Stimulated activated naive CD4-positive, alpha-beta T cell (primary cell): ENCODE measurements around the gene S100G.

Experiments
- DNase-seq, 6 experiments: peaks; one replicate each; lab custom pipeline; 2025; lab: John Stamatoyannopoulos, UW

Gene S100G

GRCh38 chrX:16646366-16647138 lies 3.4 kb upstream of the S100G start:
- DNase-seq = no peak

GRCh38 chrX:16651391-16652024 lies 1.6 kb downstream of the S100G start:
- no peak for DNase-seq

GRCh38 chrX:16653424-16653823 lies 3.5 kb downstream of the S100G start:
- no peak for DNase-seq

- DNase-seq = no peak
Observed at GRCh38 chrX:16654093-16654492, 4.1 kb downstream of the S100G start.

- no peak for DNase-seq
Observed at GRCh38 chrX:16658284-16658683, 8.3 kb downstream of the S100G start.

- DNase-seq = no peak
Observed at GRCh38 chrX:16659321-16659720, 9.4 kb downstream of the S100G start.

- DNase-seq = no peak
Observed at GRCh38 chrX:16661495-16661894, 11.5 kb downstream of the S100G start.

- no peak for DNase-seq
Observed at GRCh38 chrX:16662402-16662801, 12.4 kb downstream of the S100G start.

GRCh38 chrX:16664074-16664473 lies 14.1 kb downstream of the S100G start:
- peak in 1 of 6 experiments; percentile 13 for DNase-seq

- DNase-seq = no peak
Observed at GRCh38 chrX:16664626-16665025, 14.7 kb downstream of the S100G start.

GRCh38 chrX:16665089-16665488 lies 15.1 kb downstream of the S100G start:
- DNase-seq = no peak

GRCh38 chrX:16666541-16666940 lies 16.6 kb downstream of the S100G start:
- no peak for DNase-seq

GRCh38 chrX:16671005-16671404 lies 21.0 kb downstream of the S100G start:
- peak in 4 of 6 experiments; percentile 0 to 44 (median 26) for DNase-seq

- no peak for DNase-seq
Observed at GRCh38 chrX:16678689-16679088, 28.7 kb downstream of the S100G start.

- no peak for DNase-seq
Observed at GRCh38 chrX:16683007-16683664, 33.2 kb downstream of the S100G start.

GRCh38 chrX:16687514-16687913 lies 37.6 kb downstream of the S100G start:
- no peak for DNase-seq

GRCh38 chrX:16695079-16695676 lies 45.2 kb downstream of the S100G start:
- DNase-seq = peak; percentile 2 to 62 (median 40)

GRCh38 chrX:16696956-16697355 lies 47.0 kb downstream of the S100G start:
- no peak for DNase-seq

GRCh38 chrX:16699389-16699788 lies 49.4 kb downstream of the S100G start:
- DNase-seq = no peak

- DNase-seq = no peak
Observed at GRCh38 chrX:16700734-16701133, 50.8 kb downstream of the S100G start.

GRCh38 chrX:16702700-16703599 lies 53.0 kb downstream of the S100G start:
- DNase-seq = no peak
